ENCODE data around the gene TRIM42.

DNA sequence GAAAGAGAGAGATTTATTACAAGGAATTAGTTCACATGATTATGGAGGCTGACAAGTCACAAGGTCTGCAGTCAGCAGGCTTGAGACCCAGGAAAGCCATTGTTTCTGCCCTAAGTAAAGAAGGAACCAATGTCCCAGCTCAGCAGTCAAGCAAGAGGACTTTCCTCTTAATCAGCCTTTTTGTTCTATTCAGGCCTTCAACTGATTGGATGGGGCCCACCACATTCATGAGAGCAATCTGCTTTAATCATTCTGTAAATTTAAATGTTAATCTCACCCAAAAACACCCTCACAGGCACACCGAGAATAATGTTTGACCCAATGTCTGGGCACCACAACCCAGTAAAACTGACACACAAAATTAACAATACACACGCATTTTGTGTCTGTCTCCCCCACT is 64.3 kb downstream of the TRIM42 start:
- no peak for TF ChIP-seq EZH2 (IDR thresholded peaks at IDR 0.05; ENCODE audit: insufficient read depth, low read length)
- TF ChIP-seq, protein P1, sequence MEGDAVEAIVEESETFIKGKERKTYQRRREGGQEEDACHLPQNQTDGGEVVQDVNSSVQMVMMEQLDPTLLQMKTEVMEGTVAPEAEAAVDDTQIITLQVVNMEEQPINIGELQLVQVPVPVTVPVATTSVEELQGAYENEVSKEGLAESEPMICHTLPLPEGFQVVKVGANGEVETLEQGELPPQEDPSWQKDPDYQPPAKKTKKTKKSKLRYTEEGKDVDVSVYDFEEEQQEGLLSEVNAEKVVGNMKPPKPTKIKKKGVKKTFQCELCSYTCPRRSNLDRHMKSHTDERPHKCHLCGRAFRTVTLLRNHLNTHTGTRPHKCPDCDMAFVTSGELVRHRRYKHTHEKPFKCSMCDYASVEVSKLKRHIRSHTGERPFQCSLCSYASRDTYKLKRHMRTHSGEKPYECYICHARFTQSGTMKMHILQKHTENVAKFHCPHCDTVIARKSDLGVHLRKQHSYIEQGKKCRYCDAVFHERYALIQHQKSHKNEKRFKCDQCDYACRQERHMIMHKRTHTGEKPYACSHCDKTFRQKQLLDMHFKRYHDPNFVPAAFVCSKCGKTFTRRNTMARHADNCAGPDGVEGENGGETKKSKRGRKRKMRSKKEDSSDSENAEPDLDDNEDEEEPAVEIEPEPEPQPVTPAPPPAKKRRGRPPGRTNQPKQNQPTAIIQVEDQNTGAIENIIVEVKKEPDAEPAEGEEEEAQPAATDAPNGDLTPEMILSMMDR (IDR thresholded peaks at IDR 0.05; ENCODE audit: insufficient read depth, low read depth, low read length) = no peak
